K562 (cell line): ENCODE measurements around the gene PCCA. TPM values are rescaled to one million over a fixed set of nuclear protein-coding genes. Genes with fewer than 3 reads are reported as not detected.

ENCODE experiments used
- ATAC-seq: fragments of 200-7000 bp; cut with Tn5 transposase; 3 replicates; pipeline ENCODE4 v1.9.1; 2020; ENCODE audit warnings: moderate library complexity
- BruUV-seq: library from RNA; stranded (reverse); fragments of 400-500 nt; replicated peaks from 2 replicates; lab custom pipeline; 2021; lab: Mats Ljungman, UMichigan
- CTCF ChIA-PET: fragments of 300-600 bp; formaldehyde crosslinking; extraction: SDS; loops from one replicate; lab custom pipeline; 2021; ENCODE audit warnings: low intra/inter-chr PET ratio; lab: Yijun Ruan, JAX
- POLR2A ChIA-PET: fragments of 300-600, 350-650 bp; sonication (Branson Sonifier 250); formaldehyde crosslinking; extraction: SDS; loops from one replicate; lab custom pipeline; 2021; ENCODE audit warnings: antibody characterized with exemption, inconsistent platforms; lab: Yijun Ruan, JAX
- DNase-seq, 4 experiments: peaks; one replicate each; pipeline versions ENCODE4 v3.0.0 to v3.0.0-alpha.2; 2011 to 2018; ENCODE audit warnings: low spot score in 3 of 4, mixed read lengths in 3 of 4; ENCODE audit errors: extremely low read depth in 1 of 4
- FAIRE-seq: peaks from 2 replicates; lab custom pipeline; 2011; peaks lifted over from hg19 to GRCh38; lab: Jason Lieb, UNC
- H2AFZ ChIP-seq: 2 replicates; pipeline ENCODE4 v1.6.0; 2011; ENCODE audit warnings: low read depth, low read length, control low read depth, inconsistent platforms
- H3K27ac ChIP-seq: fragments of 200-600 bp; 3 replicates; pipeline ENCODE4 v1.8.0; 2011; ENCODE audit warnings: low read depth, mild to moderate bottlenecking, control low read depth, inconsistent platforms, low read length, moderate library complexity, mixed read lengths; ENCODE audit errors: extremely low read depth
- H3K27me3 ChIP-seq, 2 experiments: fragments of 300-600 bp in 1 of 2; 2 replicates in 1 of 2; 3 replicates in 1 of 2; pipeline versions ENCODE4 v1.6.0 to v1.8.0; 2011; ENCODE audit warnings: inconsistent platforms in 2 of 2, low read length in 2 of 2, mild to moderate bottlenecking in 1 of 2, mixed read lengths in 1 of 2, moderate library complexity in 1 of 2; ENCODE audit not compliant: control insufficient read depth in 2 of 2, insufficient read depth in 2 of 2
- H3K36me3 ChIP-seq: fragments of 300-600 bp; 3 replicates; pipeline ENCODE4 v1.8.0; 2011; ENCODE audit warnings: mild to moderate bottlenecking, low read length, inconsistent platforms; ENCODE audit not compliant: control insufficient read depth, insufficient read depth
- H3K4me1 ChIP-seq, 2 experiments: fragments of 200-600 bp in 1 of 2; replicated peaks in 1 of 2; 2 replicates in 1 of 2; 3 replicates in 1 of 2; pipeline versions ENCODE4 v1.5.1 to v1.8.0; 2011; ENCODE audit warnings: inconsistent platforms in 2 of 2, low read length in 2 of 2, mild to moderate bottlenecking in 1 of 2, mixed read lengths in 1 of 2, moderate library complexity in 1 of 2; ENCODE audit not compliant: control insufficient read depth in 2 of 2, insufficient read depth in 2 of 2
- H3K4me2 ChIP-seq: 2 replicates; pipeline ENCODE4 v1.6.1; 2011; ENCODE audit warnings: low read length, control low read depth, inconsistent platforms, mixed read lengths; ENCODE audit not compliant: insufficient read depth
- H3K4me3 ChIP-seq: fragments of 200-600 bp; sonication (generic), shearing (Covaris generic); 2 replicates; pipeline ENCODE4 v1.5.1; 2016; ENCODE audit warnings: control low read depth, inconsistent platforms
- H3K79me2 ChIP-seq: fragments of 200-600 bp; 3 replicates; pipeline ENCODE4 v1.8.0; 2011; ENCODE audit warnings: low read length, inconsistent platforms; ENCODE audit not compliant: control insufficient read depth, insufficient read depth
- H3K9ac ChIP-seq, 2 experiments: 2 replicates each; pipeline versions ENCODE4 v1.6.0 to v1.6.1; 2011; ENCODE audit warnings: low read depth in 2 of 2, low read length in 2 of 2, control low read depth in 1 of 2, inconsistent platforms in 1 of 2, mild to moderate bottlenecking in 1 of 2, mixed read lengths in 1 of 2; ENCODE audit not compliant: insufficient read depth in 1 of 2
- H3K9me1 ChIP-seq: one replicate; pipeline ENCODE4 v1.6.0; 2011; ENCODE audit warnings: inconsistent platforms, mild to moderate bottlenecking, low read length, moderate library complexity; ENCODE audit not compliant: control insufficient read depth, insufficient read depth
- H3K9me3 ChIP-seq: replicated peaks from 2 replicates; pipeline ENCODE4 v1.5.1; 2011; ENCODE audit warnings: low read depth, low read length, inconsistent platforms; ENCODE audit not compliant: control insufficient read depth, insufficient read depth
- H4K20me1 ChIP-seq: replicated peaks from 2 replicates; pipeline ENCODE4 v1.6.1; 2011; ENCODE audit warnings: low read length, inconsistent platforms, mixed read lengths; ENCODE audit not compliant: control insufficient read depth, insufficient read depth
- ATF7 ChIP-seq: fragments of 450-650 bp; IDR thresholded peaks from 2 replicates; pipeline ENCODE4 v1.7.1; 2014; ENCODE audit warnings: mild to moderate bottlenecking, moderate library complexity
- CHD4 ChIP-seq: fragments of 200-600 bp; sonication (generic); IDR thresholded peaks from 3 replicates; pipeline ENCODE4 v1.6.1; 2012; ENCODE audit warnings: low read depth, mild to moderate bottlenecking, mixed read lengths, low read length, inconsistent platforms; ENCODE audit not compliant: insufficient read depth, insufficient replicate concordance, poor library complexity, severe bottlenecking
- GTF2A2 ChIP-seq: IDR thresholded peaks from 2 replicates; pipeline ENCODE4 v1.6.1; 2016; ENCODE audit warnings: mild to moderate bottlenecking, missing genetic modification characterization, missing compliant biosample characterization
- HNRNPL ChIP-seq: fragments of 200-400 bp; formaldehyde crosslinking; IDR thresholded peaks from 2 replicates; pipeline ENCODE4 v1.6.1; 2017; ENCODE audit warnings: low read depth, mild to moderate bottlenecking, low read length
- MED1 ChIP-seq: sonication (generic); formaldehyde crosslinking; IDR thresholded peaks from 2 replicates; pipeline ENCODE4 v1.8.1; 2023; ENCODE audit warnings: missing genetic modification reagents, borderline replicate concordance
- MYBL2 ChIP-seq, 2 experiments: fragments of 450-650 bp in 1 of 2; sonication (generic) in 1 of 2; formaldehyde crosslinking in 1 of 2; IDR thresholded peaks; 2 replicates each; pipeline versions ENCODE4 v1.6.1 to v1.8.1; 2017 to 2022; ENCODE audit warnings: borderline replicate concordance in 1 of 2, inconsistent platforms in 1 of 2, low read depth in 1 of 2, mild to moderate bottlenecking in 1 of 2, missing genetic modification reagents in 1 of 2, moderate library complexity in 1 of 2
- NUFIP1 ChIP-seq: fragments of 450-650 bp; IDR thresholded peaks from 2 replicates; pipeline ENCODE4 v1.6.1; 2018; ENCODE audit not compliant: partially characterized antibody
- POLR3G ChIP-seq: IDR thresholded peaks from 2 replicates; pipeline ENCODE4 v1.6.1; 2011; ENCODE audit not compliant: insufficient read length, insufficient replicate concordance; ENCODE audit errors: extremely low read depth
- RFX1 ChIP-seq: fragments of 450-650 bp; IDR thresholded peaks from 2 replicates; pipeline ENCODE4 v1.6.1; 2016; ENCODE audit warnings: mild to moderate bottlenecking, moderate library complexity
- SUPT5H ChIP-seq: fragments of 450-650 bp; IDR thresholded peaks from 2 replicates; pipeline ENCODE4 v1.6.1; 2016
- ZNF212 ChIP-seq: fragments of 450-650 bp; formaldehyde crosslinking; IDR thresholded peaks from 2 replicates; pipeline ENCODE4 v1.4.0; 2020; ENCODE audit warnings: mild to moderate bottlenecking
- ZNF232 ChIP-seq: sonication (generic); formaldehyde crosslinking; IDR thresholded peaks from 2 replicates; pipeline ENCODE4 v1.8.0; 2022; ENCODE audit warnings: mild to moderate bottlenecking, missing genetic modification reagents
- WGBS: fragments of 100-300 bp; shearing (Covaris generic); methylation state at CpG from one replicate; pipeline ENCODE4 v1.1.6; 2016; ENCODE audit warnings: low coverage, mixed read lengths; ENCODE audit not compliant: insufficient coverage; ENCODE audit errors: missing lambda C conversion rate; 5-methylcytosine and 5-hydroxymethylcytosine counted together
- in situ Hi-C: fragments of 300-500 bp; cut with MboI; formaldehyde crosslinking; loops from 4 replicates; pipeline ENCODE4 v1.15.0; 2018; ENCODE audit warnings: inconsistent platforms, mixed read lengths
- intact Hi-C: fragments of 100-400 bp; cut with micrococcal nuclease; formaldehyde crosslinking; loops from 2 replicates; pipeline ENCODE4 v1.14.2; 2022
- polyA plus RNA-seq, 8 experiments: library from polyadenylated mRNA; depleted of rRNA in 4 of 8; stranded (reverse) in 5 of 8; unstranded in 3 of 8; fragments of >200 nt; fragmentation: Nextera tagmentation in 2 of 8; fragmentation: Illumina TruSeq in 1 of 8; extraction: Ambion mirVana in 2 of 8; extraction: Trizol in 1 of 8; gene quantifications; 2 replicates each; pipeline versions ENCODE4 v1.2.1 to v1.2.3, GENCODE V29; 2011 to 2014; ENCODE audit warnings: inconsistent platforms in 1 of 8, missing spikeins in 1 of 8
- total RNA-seq, 7 experiments: library from RNA; depleted of rRNA in 6 of 7; stranded (reverse); fragments of >200 nt in 6 of 7; fragmentation: Illumina TruSeq in 2 of 7; extraction: Trizol in 2 of 7; gene quantifications; 2 replicates each; pipeline versions ENCODE4 v1.2.1 to v1.2.3, GENCODE V29; 2011 to 2021; ENCODE audit warnings: low replicate concordance in 1 of 7
- TF ChIP-seq, protein P1 (sequence below): fragments of 450-650 bp; IDR thresholded peaks from 2 replicates; pipeline ENCODE4 v1.7.0; 2016; ENCODE audit warnings: borderline replicate concordance
- TF ChIP-seq, protein P2 (sequence below): fragments of 450-650 bp; formaldehyde crosslinking; IDR thresholded peaks from 2 replicates; pipeline ENCODE4 v1.4.0; 2020; ENCODE audit warnings: mild to moderate bottlenecking
- TF ChIP-seq, protein P3 (sequence below): fragments of 150-350 bp; conservative IDR thresholded peaks from 2 replicates; pipeline ENCODE4 v1.6.1; 2014; ENCODE audit warnings: low read length

Gene PCCA
- total and polyA plus RNA-seq, 9 of the 15 experiments (the other 6 are each of a cell fraction or from before 2014, with no cell fraction given) = 5.2 to 14.1 (median 9.7) TPM

DNA sequence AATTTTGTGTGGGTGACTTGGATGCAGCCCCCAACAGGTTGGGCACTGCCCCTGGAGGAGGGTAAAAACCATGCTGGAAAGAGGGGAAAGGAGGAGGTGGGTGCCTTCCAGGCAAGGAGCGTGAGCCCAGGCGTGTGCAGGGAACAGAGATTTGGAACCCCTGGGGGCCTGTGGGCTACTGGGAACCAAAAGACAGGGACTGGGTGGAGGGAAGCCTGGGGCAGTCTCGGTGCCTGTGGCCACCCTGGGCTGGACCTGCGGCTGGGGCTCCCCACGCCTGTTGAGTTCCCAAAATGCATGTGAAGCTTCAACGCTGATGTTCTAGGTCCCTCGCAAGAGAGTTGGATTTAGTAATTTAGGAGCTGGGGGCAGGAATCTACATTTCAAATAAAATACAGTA lies 474.9 kb downstream of the PCCA start:
- 3% methylated on average over 4 of the region's 7 CpGs for WGBS
- CTCF ChIA-PET = no interaction called here
- no peak for DNase-seq

More for the DNA sequence above, 474.9 kb downstream of the PCCA start:
- Histone ChIP-seq H2AFZ (no peak overlapping the region), H3K79me2 (no peaks in the 10 kb centered on the region), H3K9me1 (no peaks in the 10 kb centered on the region), H3K27ac (no peak overlapping the region), H3K36me3 (no peaks in the 10 kb centered on the region), H3K4me3 (no peak overlapping the region), H3K4me2 (no peak overlapping the region), H3K4me1 (no peaks in the 10 kb centered on the region), H3K9ac (no peak overlapping the region), H3K9me3 (no peaks in the 10 kb centered on the region; the same call in 1 of the 2 replicates), H4K20me1 (no peaks in the 10 kb centered on the region), H3K27me3 (peaks cover 3 to 40% of the 10 kb centered on the region in 2 experiments; a peak in 3 of 5 replicates)
- TF ChIP-seq HNRNPL = no peak
- TF ChIP-seq, protein P1, sequence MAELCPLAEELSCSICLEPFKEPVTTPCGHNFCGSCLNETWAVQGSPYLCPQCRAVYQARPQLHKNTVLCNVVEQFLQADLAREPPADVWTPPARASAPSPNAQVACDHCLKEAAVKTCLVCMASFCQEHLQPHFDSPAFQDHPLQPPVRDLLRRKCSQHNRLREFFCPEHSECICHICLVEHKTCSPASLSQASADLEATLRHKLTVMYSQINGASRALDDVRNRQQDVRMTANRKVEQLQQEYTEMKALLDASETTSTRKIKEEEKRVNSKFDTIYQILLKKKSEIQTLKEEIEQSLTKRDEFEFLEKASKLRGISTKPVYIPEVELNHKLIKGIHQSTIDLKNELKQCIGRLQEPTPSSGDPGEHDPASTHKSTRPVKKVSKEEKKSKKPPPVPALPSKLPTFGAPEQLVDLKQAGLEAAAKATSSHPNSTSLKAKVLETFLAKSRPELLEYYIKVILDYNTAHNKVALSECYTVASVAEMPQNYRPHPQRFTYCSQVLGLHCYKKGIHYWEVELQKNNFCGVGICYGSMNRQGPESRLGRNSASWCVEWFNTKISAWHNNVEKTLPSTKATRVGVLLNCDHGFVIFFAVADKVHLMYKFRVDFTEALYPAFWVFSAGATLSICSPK = no peak
- no peak for TF ChIP-seq SUPT5H
- TF ChIP-seq, protein P2, sequence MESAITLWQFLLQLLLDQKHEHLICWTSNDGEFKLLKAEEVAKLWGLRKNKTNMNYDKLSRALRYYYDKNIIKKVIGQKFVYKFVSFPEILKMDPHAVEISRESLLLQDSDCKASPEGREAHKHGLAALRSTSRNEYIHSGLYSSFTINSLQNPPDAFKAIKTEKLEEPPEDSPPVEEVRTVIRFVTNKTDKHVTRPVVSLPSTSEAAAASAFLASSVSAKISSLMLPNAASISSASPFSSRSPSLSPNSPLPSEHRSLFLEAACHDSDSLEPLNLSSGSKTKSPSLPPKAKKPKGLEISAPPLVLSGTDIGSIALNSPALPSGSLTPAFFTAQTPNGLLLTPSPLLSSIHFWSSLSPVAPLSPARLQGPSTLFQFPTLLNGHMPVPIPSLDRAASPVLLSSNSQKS = no peak
- no peak for TF ChIP-seq CHD4
- TF ChIP-seq POLR3G = no peak
- no peak for TF ChIP-seq ZNF212 (CRISPR knock-in tag)
- TF ChIP-seq MYBL2 (IDR thresholded peaks at IDR 0.05; ENCODE audit: low read depth) = no peak
- no peak for TF ChIP-seq MYBL2 (CRISPR knock-in tag; IDR thresholded peaks at IDR 0.05; ENCODE audit: borderline replicate concordance)
- TF ChIP-seq, protein P3, sequence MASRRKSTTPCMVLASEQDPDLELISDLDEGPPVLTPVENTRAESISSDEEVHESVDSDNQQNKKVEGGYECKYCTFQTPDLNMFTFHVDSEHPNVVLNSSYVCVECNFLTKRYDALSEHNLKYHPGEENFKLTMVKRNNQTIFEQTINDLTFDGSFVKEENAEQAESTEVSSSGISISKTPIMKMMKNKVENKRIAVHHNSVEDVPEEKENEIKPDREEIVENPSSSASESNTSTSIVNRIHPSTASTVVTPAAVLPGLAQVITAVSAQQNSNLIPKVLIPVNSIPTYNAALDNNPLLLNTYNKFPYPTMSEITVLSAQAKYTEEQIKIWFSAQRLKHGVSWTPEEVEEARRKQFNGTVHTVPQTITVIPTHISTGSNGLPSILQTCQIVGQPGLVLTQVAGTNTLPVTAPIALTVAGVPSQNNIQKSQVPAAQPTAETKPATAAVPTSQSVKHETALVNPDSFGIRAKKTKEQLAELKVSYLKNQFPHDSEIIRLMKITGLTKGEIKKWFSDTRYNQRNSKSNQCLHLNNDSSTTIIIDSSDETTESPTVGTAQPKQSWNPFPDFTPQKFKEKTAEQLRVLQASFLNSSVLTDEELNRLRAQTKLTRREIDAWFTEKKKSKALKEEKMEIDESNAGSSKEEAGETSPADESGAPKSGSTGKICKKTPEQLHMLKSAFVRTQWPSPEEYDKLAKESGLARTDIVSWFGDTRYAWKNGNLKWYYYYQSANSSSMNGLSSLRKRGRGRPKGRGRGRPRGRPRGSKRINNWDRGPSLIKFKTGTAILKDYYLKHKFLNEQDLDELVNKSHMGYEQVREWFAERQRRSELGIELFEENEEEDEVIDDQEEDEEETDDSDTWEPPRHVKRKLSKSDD = no peak
- TF ChIP-seq GTF2A2 (tag) = no peak
- TF ChIP-seq NUFIP1 = no peak
- no peak for TF ChIP-seq RFX1
- TF ChIP-seq MED1 (CRISPR knock-in tag) = no peak
- TF ChIP-seq ATF7 = no peak
- TF ChIP-seq ZNF232 (CRISPR knock-in tag) = no peak
- in situ Hi-C loops (loop anchor here (25.0 kb wide), 1 partner anchor 549 kb away; no protein-coding TSS in a partner anchor), intact Hi-C loops (no loop called here)
- FAIRE-seq = no peak
- ATAC-seq = no peak
- POLR2A ChIA-PET = interaction anchor here (0.6 kb wide), 1 partner anchor 91 kb away, joined by 3 read pairs; no protein-coding TSS in a partner anchor
- BruUV-seq = no TSS peak
